ENCODE measurements around the gene ADGRL3.
"Not testable (repeated sequence)": the region's sequence is repeated elsewhere in the genome, so short reads cannot be mapped to it uniquely, and the experiment has no call there.

Gene ADGRL3

GRCh38 chr4:61336488-61336887, 136.4 kb downstream of the ADGRL3 start:
- in situ Hi-C loops (cut with HindIII; ENCODE audit: low sequenced_read_pairs) = no loop called here

DNA sequence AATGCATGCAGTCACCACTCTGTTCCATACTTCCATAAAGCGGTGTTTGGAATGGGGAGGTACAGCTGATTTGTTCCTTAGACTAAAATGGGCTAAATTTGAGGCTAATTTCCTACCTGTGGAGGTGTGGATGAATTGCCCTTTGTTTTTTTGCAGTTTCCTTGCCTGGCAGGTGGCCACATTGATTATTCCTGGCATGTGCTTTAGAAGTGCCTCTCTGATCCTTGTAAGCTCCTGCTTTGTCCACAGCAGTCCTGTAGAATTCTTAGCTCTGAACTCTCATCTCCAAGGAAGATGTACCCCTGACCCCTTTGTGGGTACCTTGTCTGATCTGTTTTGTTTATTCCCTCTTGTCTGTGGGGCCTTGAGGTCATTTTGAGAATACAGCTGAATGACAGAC, 136.8 kb downstream of the ADGRL3 start:
- in situ Hi-C loops (cut with HindIII; ENCODE audit: low sequenced_read_pairs) = no loop called here

- in situ Hi-C loops (cut with HindIII; ENCODE audit: low sequenced_read_pairs) = no loop called here
Measured at GRCh38 chr4:61342061-61342460, 141.9 kb downstream of the ADGRL3 start.

DNA sequence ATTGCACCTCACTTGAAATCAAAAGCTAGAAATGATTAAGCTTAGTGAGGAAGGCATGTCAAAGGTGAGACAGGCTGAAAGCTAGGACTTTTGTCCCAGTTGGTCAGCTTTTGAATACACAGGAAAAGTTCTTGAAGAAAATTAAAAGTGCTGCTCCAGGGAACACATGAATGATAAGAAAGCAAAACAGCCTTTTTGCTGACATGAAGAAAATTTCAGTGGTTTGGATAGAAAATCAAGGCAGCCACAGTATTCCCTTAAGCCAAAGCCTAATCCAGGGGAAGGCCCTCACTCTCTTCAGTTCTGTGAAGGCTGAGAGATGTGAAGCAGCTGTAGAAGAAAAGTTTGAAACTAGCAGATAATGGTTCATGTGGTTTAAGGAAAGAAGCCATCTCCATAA, 150.8 kb downstream of the ADGRL3 start:
- in situ Hi-C loops (cut with HindIII; ENCODE audit: low sequenced_read_pairs) = no loop called here

DNA sequence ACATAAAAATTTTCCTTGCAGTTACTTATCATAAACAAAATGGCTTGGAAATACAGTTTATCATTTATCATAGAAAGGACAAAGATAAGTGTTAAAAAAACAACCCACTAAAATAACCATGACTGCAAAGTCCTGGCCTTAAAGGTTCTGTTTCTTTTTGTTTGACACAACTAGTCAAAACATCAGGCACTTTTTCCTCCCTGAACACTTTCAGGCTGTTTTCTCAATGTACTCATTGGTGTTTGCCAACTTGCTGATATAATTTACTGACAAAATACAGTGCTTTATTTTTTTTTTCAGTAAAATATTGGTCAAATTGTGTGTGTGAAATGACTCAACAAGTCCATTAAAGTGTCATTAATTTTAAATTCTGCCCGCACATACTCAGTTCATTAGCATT, 156.6 kb downstream of the ADGRL3 start:
- in situ Hi-C loops (cut with HindIII; ENCODE audit: low sequenced_read_pairs) = no loop called here

DNA sequence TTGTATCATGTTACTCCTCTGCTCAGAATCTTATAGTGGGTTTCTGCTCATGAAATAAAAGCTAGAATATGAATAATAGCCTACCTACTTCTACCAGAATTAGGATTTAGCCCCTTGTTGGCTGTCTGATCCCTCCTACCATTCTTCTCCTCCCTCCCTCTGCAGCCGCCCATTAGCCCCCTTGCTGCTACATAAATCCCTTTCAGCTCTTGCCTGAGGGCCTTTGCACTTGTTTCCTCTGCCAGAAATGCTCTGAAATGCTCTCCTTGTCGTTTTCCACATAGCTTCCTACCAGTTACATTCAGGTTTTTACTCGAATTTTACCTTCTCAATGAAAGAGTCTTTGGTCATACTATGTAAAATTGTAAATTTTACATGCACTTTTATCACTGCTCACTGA, 159.2 kb downstream of the ADGRL3 start:
- in situ Hi-C loops (cut with HindIII; ENCODE audit: low sequenced_read_pairs) = no loop called here

- in situ Hi-C loops (cut with HindIII; ENCODE audit: low sequenced_read_pairs) = not testable (repeated sequence)
Measured at GRCh38 chr4:61372817-61373216, 172.7 kb downstream of the ADGRL3 start.

DNA sequence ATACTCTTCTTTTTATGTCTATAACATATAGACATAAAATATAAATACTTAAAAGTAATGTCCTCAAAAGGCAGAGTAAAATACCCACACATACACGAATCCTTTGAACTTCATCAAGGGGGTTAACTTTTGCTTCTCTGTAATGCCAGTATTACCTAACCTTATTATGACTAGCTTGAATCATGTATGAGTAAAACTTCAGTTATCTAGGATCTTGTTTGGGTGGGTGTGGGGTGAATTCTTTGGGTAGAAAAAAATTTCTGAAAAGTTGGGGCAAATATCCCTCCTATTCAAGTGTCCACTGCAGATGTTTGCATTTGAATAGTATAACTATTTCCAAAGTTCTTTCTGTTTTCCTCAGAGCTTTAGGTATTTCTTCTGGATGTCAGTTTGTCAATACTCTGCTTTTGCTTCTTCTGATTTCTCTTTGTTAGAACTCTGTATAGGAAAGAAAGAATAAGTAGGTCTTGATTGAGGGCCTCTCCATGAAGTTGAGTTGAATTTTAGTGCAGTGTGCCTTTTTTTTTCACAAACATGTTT, 173.8 kb downstream of the ADGRL3 start:
- in situ Hi-C loops (cut with HindIII; ENCODE audit: low sequenced_read_pairs) = no loop called here

DNA sequence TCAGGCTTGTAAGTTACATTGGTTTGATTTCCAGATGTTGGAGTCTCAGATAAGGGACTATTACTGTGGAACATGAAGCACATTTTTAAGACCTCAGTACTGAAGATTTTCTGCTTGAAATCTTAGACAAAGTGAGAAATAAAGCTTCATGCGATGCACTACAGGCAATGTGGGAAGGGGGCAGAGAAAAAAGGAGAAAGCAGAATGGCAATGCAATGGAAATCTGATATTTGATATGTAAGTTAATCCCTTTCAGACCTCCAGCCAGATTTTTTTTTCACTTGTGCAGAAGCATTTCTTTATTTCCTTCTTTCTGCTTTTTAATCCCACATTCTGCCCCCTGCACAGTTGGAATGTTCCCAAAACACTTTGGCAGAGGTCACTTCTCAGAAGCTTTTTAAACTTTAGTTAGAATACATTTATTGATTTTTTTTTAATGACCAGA, 174.3 kb downstream of the ADGRL3 start:
- in situ Hi-C loops (cut with HindIII; ENCODE audit: low sequenced_read_pairs) = no loop called here

GRCh38 chr4:61375301-61375700, 175.2 kb downstream of the ADGRL3 start:
- in situ Hi-C loops (cut with HindIII; ENCODE audit: low sequenced_read_pairs) = no loop called here

DNA sequence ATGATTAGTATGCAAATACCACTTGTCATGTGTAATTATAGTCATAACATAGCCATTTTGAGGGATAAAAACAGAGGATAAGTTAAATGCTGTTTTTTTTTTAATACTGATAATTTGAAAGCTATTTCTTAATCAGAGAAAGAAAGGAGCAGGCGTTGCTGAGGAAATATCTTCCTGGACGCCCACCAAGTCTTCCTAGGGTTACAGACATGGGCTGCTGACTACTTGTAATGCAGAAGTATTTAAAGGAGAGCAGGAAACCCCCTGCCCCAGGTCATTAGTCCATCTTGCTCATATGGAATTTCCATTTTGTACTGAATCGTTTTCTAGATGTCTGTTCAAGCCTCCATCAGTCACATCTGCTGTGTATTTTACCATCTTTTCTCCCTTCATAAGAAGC, 176.2 kb downstream of the ADGRL3 start:
- in situ Hi-C loops (cut with HindIII; ENCODE audit: low sequenced_read_pairs) = no loop called here

GRCh38 chr4:61379406-61379805, 179.3 kb downstream of the ADGRL3 start:
- in situ Hi-C loops (cut with HindIII; ENCODE audit: low sequenced_read_pairs) = no loop called here

DNA sequence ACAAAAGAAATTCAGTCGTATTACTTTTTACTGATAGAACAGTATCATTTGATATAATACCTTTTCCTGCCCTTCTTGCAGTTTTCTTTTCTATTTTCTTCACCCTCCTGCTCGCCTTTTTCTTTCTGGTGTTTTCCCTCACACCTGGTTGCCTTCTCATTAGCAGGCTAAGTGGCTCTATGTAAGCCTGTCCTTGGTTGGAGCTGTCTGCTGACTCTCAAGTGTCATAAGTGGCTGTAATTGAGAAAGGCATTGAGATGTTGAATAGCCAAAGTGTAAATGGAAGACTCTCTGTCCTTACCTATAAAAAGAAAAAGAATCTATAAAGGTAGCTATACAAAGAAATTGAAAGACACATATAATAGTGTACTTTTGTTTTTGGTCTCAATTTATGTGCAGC, 180.7 kb downstream of the ADGRL3 start:
- in situ Hi-C loops (cut with HindIII; ENCODE audit: low sequenced_read_pairs) = no loop called here

DNA sequence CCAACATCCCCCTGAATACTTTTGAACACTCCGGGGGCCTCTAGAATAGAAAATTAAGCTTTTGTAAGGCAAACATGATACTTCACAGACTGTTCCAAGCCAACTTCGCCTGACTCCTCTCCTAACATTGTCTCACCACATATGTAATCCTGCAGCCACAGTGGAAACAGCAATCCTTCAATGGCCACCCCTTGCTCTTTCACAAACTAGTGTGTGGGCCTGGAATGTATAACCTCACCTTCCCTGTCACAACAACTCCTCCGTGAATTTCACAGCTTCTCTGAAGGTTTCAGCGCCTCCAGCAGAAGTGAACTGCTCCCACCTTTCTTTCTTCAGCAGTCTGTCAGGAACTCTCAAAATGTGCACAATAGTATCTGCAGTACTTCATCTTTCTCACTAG, 185.1 kb downstream of the ADGRL3 start:
- in situ Hi-C loops (cut with HindIII; ENCODE audit: low sequenced_read_pairs) = no loop called here

GRCh38 chr4:61387372-61387771, 187.2 kb downstream of the ADGRL3 start:
- in situ Hi-C loops (cut with HindIII; ENCODE audit: low sequenced_read_pairs) = not testable (repeated sequence)

GRCh38 chr4:61389640-61390039, 189.5 kb downstream of the ADGRL3 start:
- in situ Hi-C loops (cut with HindIII; ENCODE audit: low sequenced_read_pairs) = no loop called here

- in situ Hi-C loops (cut with HindIII; ENCODE audit: low sequenced_read_pairs) = no loop called here
Measured at GRCh38 chr4:61395754-61396153, 195.6 kb downstream of the ADGRL3 start.

DNA sequence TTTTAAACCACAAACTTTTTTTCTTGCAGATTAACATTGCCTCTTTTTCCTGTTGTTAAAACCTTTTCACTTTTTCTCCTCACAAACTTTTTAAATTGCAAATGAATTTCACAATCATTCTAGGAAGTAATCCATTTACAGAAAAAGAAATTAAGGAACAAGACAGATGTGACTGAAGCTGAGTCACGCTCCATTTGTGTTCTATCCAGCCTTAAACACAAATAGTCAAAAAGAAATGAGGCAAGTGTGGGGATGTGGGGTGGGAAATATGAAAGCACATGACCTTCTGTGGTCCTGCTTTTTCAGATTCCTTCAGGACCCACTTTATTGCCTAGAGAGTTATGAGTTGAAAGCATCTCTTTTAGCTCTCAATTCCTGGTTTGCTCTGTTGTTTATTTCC, 197.0 kb downstream of the ADGRL3 start:
- in situ Hi-C loops (cut with HindIII; ENCODE audit: low sequenced_read_pairs) = no loop called here

- in situ Hi-C loops (cut with HindIII; ENCODE audit: low sequenced_read_pairs) = no loop called here
Measured at GRCh38 chr4:61400439-61401038, 200.4 kb downstream of the ADGRL3 start.

- in situ Hi-C loops (cut with HindIII; ENCODE audit: low sequenced_read_pairs) = no loop called here
Measured at GRCh38 chr4:61401771-61402170, 201.6 kb downstream of the ADGRL3 start.

- in situ Hi-C loops (cut with HindIII; ENCODE audit: low sequenced_read_pairs) = no loop called here
Measured at GRCh38 chr4:61405307-61405706, 205.2 kb downstream of the ADGRL3 start.

DNA sequence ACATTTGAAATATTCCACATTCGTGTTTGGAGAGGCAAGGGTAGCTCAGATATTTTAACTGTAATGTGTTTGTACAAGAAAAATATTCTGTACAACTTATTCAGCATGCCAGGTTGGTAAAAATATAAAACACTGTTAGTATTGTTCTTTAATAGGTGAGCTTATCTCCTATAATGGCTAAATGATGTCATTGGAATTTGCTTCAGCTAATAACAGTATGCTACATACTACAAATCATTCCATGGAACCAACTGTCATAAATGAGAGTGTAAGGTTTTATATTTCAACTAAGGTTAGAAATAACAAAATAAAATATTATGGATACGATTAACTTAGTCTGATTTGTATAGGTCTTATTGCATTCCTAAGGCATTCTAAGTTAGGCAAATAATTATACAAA, 206.6 kb downstream of the ADGRL3 start:
- in situ Hi-C loops (cut with HindIII; ENCODE audit: low sequenced_read_pairs) = no loop called here

All from endothelial cell of hepatic sinusoid (primary cell).